Activated T-helper 2 cell treated with anti-CD3 and anti-CD28 coated beads, Interferon-gamma antibody, Interleukin-2, Interleukin-4, amounts not matched to agents 10 μg/mL and 5 μg/mL and 100 μg/mL, durations not matched to agents 14 hours and 24 hours and 36 hours (primary cell): ENCODE data around the gene B4GALT6. TPM values are rescaled to one million over a fixed set of nuclear protein-coding genes. Genes with fewer than 3 reads are reported as not detected.

Experiments used
- DNase-seq: peaks from one replicate; pipeline ENCODE4 v3.0.0; 2021; ENCODE audit warnings: low spot score
- H3K27ac Mint-ChIP-seq: one replicate; pipeline ENCODE4 v1.8.0; 2021; ENCODE audit warnings: mixed read lengths
- H3K27me3 Mint-ChIP-seq: one replicate; pipeline ENCODE4 v1.8.0; 2021; ENCODE audit warnings: low read depth, mixed read lengths
- H3K36me3 Mint-ChIP-seq: one replicate; pipeline ENCODE4 v1.8.0; 2021; ENCODE audit warnings: low read depth, mixed read lengths
- H3K4me1 Mint-ChIP-seq: one replicate; pipeline ENCODE4 v1.8.0; 2021; ENCODE audit warnings: low read depth, mixed read lengths
- H3K4me3 Mint-ChIP-seq: one replicate; pipeline ENCODE4 v1.8.0; 2021; ENCODE audit warnings: low read depth, mild to moderate bottlenecking, moderate library complexity, mixed read lengths
- H3K9me3 Mint-ChIP-seq: one replicate; pipeline ENCODE4 v1.8.0; 2021; ENCODE audit warnings: mixed read lengths
- intact Hi-C: fragments of 100-400 bp; cut with micrococcal nuclease; formaldehyde crosslinking; loops from one replicate; pipeline ENCODE4 v1.15.1; 2023
- total RNA-seq: library from RNA; stranded (reverse); gene quantifications from 2 replicates; pipeline ENCODE4 v1.2.3, GENCODE V29; 2022

Gene B4GALT6
- total RNA-seq, 1 donor from 2014 or later = 4.2 TPM

DNA sequence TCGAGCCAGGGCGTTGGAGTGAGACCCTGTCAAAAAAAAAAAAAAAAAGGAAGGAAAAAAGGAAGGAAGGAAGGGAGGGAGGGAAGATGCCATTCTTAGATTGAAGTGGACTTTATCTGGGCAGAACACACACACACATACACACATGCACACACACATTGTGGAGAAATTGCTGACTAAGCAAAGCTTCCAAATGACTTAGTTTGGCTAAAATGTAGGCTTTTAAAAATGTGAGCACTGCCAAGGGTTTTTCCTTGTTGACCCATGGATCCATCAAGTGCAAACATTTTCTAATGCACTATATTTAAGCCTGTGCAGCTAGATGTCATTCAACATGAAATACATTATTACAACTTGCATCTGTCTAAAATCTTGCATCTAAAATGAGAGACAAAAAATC is 93.3 kb downstream of the B4GALT6 start:
- intact Hi-C loops = no loop called here
- H3K36me3 Mint-ChIP-seq = no peaks in the 10 kb centered on the region
- H3K27ac Mint-ChIP-seq = no peak overlapping the region
- H3K4me3 Mint-ChIP-seq = no peak overlapping the region
- peaks cover 6% of the 10 kb centered on the region for H3K27me3 Mint-ChIP-seq
- no peak for DNase-seq
- no peaks in the 10 kb centered on the region for H3K9me3 Mint-ChIP-seq
- H3K4me1 Mint-ChIP-seq = no peaks in the 10 kb centered on the region

DNA sequence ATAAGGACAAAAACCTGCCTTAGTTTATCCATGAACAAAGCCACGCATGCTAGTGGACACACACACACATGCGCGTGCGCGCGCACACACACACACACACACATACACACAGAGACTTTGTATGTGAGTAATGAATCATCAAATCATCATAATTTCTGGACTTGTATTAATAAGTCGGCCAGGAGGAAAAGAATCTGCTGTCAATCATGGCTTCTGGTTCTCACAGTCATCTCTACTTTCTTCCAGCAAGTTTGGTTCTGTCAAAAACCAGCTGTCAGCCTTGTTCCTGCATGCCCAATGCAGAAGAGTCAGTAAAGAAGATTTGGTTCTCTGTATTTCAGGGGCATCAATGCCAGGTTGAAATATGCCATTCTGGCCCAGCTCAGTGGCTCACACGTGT is 93.8 kb downstream of the B4GALT6 start:
- intact Hi-C loops = no loop called here
- no peak for DNase-seq
- Mint-ChIP-seq H3K36me3 (no peaks in the 10 kb centered on the region), H3K4me3 (no peak overlapping the region), H3K27ac (no peak overlapping the region), H3K9me3 (no peaks in the 10 kb centered on the region), H3K27me3 (peaks cover 6% of the 10 kb centered on the region), H3K4me1 (no peaks in the 10 kb centered on the region)

DNA sequence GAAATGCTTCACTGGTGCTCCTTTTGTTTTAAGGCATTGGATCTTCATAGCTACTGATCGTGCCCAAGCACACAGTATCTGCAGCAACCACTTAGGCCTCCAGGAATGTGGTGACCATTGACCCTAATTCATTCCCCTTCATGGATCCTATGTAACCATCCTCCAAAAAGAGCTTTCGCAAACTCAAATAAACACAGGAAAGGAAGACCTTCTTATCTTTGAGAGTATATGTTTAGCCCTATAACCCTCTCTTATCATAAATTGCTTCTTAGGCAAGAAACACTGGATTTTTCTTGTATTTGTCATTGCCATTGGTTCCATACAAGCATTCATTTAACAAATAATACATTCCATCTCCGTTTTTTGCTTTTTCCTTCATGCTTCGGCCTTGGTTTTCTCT is 96.9 kb downstream of the B4GALT6 start:
- peaks cover 4% of the 10 kb centered on the region for H3K27me3 Mint-ChIP-seq

GRCh38 chr18:31586616-31587015 is 97.8 kb downstream of the B4GALT6 start:
- H3K27me3 Mint-ChIP-seq = peaks cover 4% of the 10 kb centered on the region

More for the DNA sequence above, 96.9 kb downstream of the B4GALT6 start:
- H3K4me1 Mint-ChIP-seq = no peaks in the 10 kb centered on the region
- intact Hi-C loops = no loop called here
- H3K36me3 Mint-ChIP-seq = no peaks in the 10 kb centered on the region
- no peaks in the 10 kb centered on the region for H3K9me3 Mint-ChIP-seq
- DNase-seq = no peak
- no peak overlapping the region for H3K4me3 Mint-ChIP-seq
- no peak overlapping the region for H3K27ac Mint-ChIP-seq

DNA sequence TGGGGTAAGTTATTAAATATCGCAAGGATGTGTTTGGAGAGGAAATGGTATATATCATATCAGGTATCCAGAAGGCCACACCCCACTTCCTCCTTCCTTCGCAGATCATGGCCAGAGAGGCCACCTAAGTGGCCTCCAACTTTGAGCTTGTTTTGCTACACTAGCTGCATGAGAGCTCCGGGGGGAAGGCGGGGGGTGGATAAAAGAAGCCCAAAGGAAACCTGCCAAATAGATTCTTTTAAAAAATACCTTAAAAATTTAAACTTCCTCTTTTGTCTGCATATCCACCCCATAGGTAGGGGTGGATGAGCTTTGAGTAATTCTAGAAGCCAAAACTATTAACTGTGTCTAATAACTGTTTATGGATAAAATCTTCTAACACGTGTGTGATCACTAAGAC is 98.4 kb downstream of the B4GALT6 start:
- Mint-ChIP-seq H3K27me3 (peaks cover 3% of the 10 kb centered on the region), H3K4me1 (no peaks in the 10 kb centered on the region), H3K27ac (no peak overlapping the region), H3K9me3 (no peaks in the 10 kb centered on the region), H3K36me3 (no peaks in the 10 kb centered on the region), H3K4me3 (no peak overlapping the region)
- intact Hi-C loops = no loop called here
- no peak for DNase-seq

More at GRCh38 chr18:31586616-31587015, 97.8 kb downstream of the B4GALT6 start:
- Mint-ChIP-seq H3K4me3 (no peak overlapping the region), H3K9me3 (no peaks in the 10 kb centered on the region), H3K27ac (no peak overlapping the region), H3K36me3 (no peaks in the 10 kb centered on the region), H3K4me1 (no peaks in the 10 kb centered on the region)
- no peak for DNase-seq
- intact Hi-C loops = no loop called here

DNA sequence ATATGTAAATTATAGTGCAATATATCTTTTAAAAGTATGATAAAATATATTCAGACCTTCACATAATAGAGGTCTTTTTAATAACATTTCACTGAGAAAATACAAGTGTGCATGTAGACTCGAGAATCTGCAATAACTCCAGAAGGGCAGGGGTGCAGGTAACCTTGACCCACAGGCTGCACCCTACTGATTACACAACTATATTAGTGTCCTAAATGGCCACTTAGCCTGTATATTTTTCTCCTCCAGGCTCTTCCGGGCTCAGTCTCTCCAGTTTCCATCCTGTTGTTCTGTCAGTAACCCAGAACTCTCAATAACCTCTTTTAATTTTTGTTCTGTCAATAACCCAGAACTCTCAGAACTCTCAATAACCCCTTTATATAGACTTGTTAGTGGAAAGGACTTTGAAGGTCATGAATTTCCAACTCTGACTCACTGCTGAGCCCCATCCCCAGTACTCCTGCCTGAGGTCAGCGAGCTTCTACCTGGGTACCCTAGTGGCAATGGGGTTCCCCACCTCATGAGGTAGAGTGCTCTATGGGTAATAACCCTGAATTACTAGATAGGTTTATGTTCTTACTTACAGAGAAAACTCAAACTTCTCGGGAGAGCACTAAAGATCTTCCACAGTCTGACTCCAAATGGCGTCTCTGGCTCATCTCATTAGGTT is 101.1 kb downstream of the B4GALT6 start:
- no peaks in the 10 kb centered on the region for H3K4me1 Mint-ChIP-seq
- intact Hi-C loops = no loop called here

GRCh38 chr18:31581498-31582197 is 102.7 kb downstream of the B4GALT6 start:
- H3K9me3 Mint-ChIP-seq = no peaks in the 10 kb centered on the region
- no peaks in the 10 kb centered on the region for H3K4me1 Mint-ChIP-seq
- intact Hi-C loops = no loop called here
- H3K27ac Mint-ChIP-seq = no peak overlapping the region
- no peaks in the 10 kb centered on the region for H3K36me3 Mint-ChIP-seq
- no peak overlapping the region for H3K4me3 Mint-ChIP-seq
- no peaks in the 10 kb centered on the region for H3K27me3 Mint-ChIP-seq
- no peak for DNase-seq

More for the DNA sequence above, 101.1 kb downstream of the B4GALT6 start:
- Mint-ChIP-seq H3K27me3 (no peaks in the 10 kb centered on the region), H3K27ac (no peak overlapping the region), H3K9me3 (no peaks in the 10 kb centered on the region), H3K36me3 (no peaks in the 10 kb centered on the region), H3K4me3 (no peak overlapping the region)
- no peak for DNase-seq

DNA sequence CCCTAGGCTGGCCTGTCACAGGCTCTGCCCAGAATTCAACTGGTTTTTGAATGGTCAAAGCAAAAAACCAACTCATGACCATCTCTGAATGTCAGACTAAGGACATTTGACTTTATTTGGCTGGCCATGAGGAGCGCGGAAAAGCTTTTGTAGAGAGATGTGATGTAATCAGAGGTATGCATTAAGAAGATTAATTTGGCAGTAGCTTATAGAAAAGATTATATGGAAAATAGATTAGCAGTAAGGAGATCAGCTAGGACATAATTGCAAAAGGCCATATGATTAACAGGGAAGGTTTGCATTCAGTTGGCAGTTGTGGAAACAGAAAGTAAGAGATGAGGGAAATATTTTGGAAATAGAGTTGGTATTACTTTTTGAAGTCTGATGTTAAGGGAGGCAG is 105.0 kb downstream of the B4GALT6 start:
- Mint-ChIP-seq H3K27ac (no peak overlapping the region), H3K4me1 (no peaks in the 10 kb centered on the region), H3K9me3 (no peaks in the 10 kb centered on the region), H3K36me3 (no peaks in the 10 kb centered on the region), H3K27me3 (no peaks in the 10 kb centered on the region), H3K4me3 (no peak overlapping the region)
- intact Hi-C loops = no loop called here
- DNase-seq = no peak

- no peak for DNase-seq
- H3K4me1 Mint-ChIP-seq = no peaks in the 10 kb centered on the region
- no peaks in the 10 kb centered on the region for H3K9me3 Mint-ChIP-seq
- intact Hi-C loops = no loop called here
- no peak overlapping the region for H3K4me3 Mint-ChIP-seq
- no peak overlapping the region for H3K27ac Mint-ChIP-seq
- H3K27me3 Mint-ChIP-seq = no peaks in the 10 kb centered on the region
- H3K36me3 Mint-ChIP-seq = no peaks in the 10 kb centered on the region
These were observed 106.3 kb downstream of the B4GALT6 start for GRCh38 chr18:31578126-31578525.

- no peak for DNase-seq
- intact Hi-C loops = no loop called here
- Mint-ChIP-seq H3K4me3 (no peak overlapping the region), H3K36me3 (no peaks in the 10 kb centered on the region), H3K9me3 (no peaks in the 10 kb centered on the region), H3K27ac (no peak overlapping the region), H3K27me3 (no peaks in the 10 kb centered on the region), H3K4me1 (no peaks in the 10 kb centered on the region)
These were observed 107.2 kb downstream of the B4GALT6 start for GRCh38 chr18:31577195-31577594.

- Mint-ChIP-seq H3K9me3 (no peaks in the 10 kb centered on the region), H3K27me3 (no peaks in the 10 kb centered on the region), H3K36me3 (no peaks in the 10 kb centered on the region), H3K27ac (no peak overlapping the region), H3K4me1 (no peaks in the 10 kb centered on the region), H3K4me3 (no peak overlapping the region)
- intact Hi-C loops = no loop called here
- DNase-seq = no peak
These were observed 107.7 kb downstream of the B4GALT6 start for GRCh38 chr18:31576670-31577069.

GRCh38 chr18:31575515-31576257 is 108.7 kb downstream of the B4GALT6 start:
- intact Hi-C loops = no loop called here
- DNase-seq = no peak

DNA sequence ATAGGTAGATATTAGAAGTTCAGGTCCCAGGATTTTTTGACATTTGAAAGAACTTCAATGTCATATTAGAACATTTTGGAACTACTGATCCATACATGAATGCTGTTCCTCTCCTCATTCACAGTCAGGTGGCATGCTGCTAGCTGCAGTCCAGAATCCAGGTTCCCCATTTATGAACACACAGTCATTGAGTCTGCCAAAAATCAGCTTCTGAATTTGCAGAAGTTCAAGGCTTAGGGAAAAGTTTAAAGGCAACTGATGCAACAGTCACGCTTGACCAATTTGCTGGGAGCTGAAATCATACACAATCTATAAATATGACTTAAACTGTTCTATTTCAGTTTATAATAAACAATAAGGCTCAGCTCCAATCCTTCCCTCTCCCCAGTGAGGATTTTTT is 110.0 kb downstream of the B4GALT6 start:
- Mint-ChIP-seq H3K4me1 (no peaks in the 10 kb centered on the region), H3K9me3 (no peaks in the 10 kb centered on the region), H3K27me3 (no peaks in the 10 kb centered on the region), H3K27ac (no peak overlapping the region), H3K4me3 (no peak overlapping the region), H3K36me3 (no peaks in the 10 kb centered on the region)
- intact Hi-C loops = no loop called here
- DNase-seq = no peak

More at GRCh38 chr18:31575515-31576257, 108.7 kb downstream of the B4GALT6 start:
- Mint-ChIP-seq H3K4me3 (no peak overlapping the region), H3K27me3 (no peaks in the 10 kb centered on the region), H3K9me3 (no peaks in the 10 kb centered on the region), H3K4me1 (no peaks in the 10 kb centered on the region), H3K27ac (no peak overlapping the region), H3K36me3 (no peaks in the 10 kb centered on the region)
